ENCODE data around the gene SEMA5A.
A peak's percentile ranks its signal among the peaks of the same experiment; 100 is the strongest.

Gene SEMA5A, protein sequence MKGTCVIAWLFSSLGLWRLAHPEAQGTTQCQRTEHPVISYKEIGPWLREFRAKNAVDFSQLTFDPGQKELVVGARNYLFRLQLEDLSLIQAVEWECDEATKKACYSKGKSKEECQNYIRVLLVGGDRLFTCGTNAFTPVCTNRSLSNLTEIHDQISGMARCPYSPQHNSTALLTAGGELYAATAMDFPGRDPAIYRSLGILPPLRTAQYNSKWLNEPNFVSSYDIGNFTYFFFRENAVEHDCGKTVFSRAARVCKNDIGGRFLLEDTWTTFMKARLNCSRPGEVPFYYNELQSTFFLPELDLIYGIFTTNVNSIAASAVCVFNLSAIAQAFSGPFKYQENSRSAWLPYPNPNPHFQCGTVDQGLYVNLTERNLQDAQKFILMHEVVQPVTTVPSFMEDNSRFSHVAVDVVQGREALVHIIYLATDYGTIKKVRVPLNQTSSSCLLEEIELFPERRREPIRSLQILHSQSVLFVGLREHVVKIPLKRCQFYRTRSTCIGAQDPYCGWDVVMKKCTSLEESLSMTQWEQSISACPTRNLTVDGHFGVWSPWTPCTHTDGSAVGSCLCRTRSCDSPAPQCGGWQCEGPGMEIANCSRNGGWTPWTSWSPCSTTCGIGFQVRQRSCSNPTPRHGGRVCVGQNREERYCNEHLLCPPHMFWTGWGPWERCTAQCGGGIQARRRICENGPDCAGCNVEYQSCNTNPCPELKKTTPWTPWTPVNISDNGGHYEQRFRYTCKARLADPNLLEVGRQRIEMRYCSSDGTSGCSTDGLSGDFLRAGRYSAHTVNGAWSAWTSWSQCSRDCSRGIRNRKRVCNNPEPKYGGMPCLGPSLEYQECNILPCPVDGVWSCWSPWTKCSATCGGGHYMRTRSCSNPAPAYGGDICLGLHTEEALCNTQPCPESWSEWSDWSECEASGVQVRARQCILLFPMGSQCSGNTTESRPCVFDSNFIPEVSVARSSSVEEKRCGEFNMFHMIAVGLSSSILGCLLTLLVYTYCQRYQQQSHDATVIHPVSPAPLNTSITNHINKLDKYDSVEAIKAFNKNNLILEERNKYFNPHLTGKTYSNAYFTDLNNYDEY

DNA sequence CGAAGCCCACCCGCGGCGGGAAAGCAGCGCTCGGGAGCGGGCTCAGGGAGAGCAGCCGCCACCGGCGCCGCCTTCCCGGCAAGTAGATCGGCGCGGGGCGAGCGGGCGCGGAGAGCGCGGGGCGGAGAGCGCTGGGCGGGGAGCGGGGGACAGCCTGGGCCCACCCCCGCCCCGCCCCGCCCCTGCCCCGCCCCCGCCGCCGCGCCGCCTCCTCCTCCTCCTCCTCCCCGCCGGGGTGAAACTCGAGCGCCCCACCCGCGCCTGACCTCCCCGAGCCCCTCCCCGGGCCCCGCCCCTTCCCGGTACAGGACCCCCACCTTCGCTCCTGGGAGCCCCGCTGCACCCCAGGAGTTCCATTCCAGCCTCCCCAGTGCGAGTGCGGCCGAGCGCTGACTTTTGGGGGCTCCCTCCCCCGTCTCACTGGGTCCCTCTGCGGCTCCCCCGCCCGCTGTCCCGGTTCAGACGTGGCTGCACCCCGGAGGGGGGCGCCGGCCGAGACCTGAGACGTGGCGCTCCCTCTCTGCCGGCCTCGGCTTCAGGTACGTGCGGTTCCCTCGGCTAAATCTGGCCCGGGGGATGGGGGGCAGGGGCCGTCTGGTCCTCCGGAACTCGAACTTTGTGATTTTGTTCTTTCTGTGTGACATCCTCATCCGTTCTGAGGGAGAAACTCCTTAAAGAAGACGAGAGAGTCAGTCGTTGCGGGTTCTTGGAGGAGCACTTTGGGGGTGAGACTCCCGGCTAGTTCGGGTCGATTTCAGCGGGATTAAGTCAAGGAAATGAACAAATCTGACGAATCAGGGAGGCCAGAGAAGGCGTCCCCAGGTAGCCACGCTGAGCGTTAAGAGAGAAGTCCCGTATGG is at the start of gene SEMA5A:
Gene SEMA5A, minus strand, starts transcription at position 84 of the 860 bp plus-strand sequence. CDS start 166,129 bp downstream, outside the sequence.
- DNase-seq = peak in 40 of 58 donors; percentile 13 to 76 (median 52)

- no peak for DNase-seq
Observed at GRCh38 chr5:9594913-9595312, 49.0 kb upstream of the SEMA5A start.

GRCh38 chr5:9589049-9589835 is 43.4 kb upstream of the SEMA5A start:
- peak in 2 of 58 donors; percentile 3 to 31 for DNase-seq

DNA sequence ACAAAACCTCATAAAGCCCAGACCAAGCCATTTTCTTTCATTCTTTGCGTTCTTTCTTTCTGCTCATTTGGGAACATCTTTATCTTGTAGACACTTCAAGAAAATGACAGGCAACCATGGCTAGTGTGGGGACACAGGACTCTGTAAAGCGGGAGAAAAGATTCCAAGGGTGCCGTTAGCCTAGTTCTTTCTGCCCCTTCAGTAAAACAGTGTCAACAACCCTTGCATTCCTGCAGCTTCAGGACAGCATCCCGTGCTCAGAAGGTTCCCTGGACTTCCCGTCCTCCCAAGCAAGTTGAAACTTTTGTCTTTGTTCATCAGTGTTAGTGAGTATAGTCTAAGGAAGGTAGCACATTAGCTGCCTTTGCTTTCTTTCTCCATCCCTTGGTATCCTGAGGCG is 42.4 kb upstream of the SEMA5A start:
- no peak for DNase-seq

- DNase-seq = no peak
Observed at GRCh38 chr5:9587135-9587534, 41.3 kb upstream of the SEMA5A start.

- no peak for DNase-seq
Observed at GRCh38 chr5:9582406-9582805, 36.5 kb upstream of the SEMA5A start.

DNA sequence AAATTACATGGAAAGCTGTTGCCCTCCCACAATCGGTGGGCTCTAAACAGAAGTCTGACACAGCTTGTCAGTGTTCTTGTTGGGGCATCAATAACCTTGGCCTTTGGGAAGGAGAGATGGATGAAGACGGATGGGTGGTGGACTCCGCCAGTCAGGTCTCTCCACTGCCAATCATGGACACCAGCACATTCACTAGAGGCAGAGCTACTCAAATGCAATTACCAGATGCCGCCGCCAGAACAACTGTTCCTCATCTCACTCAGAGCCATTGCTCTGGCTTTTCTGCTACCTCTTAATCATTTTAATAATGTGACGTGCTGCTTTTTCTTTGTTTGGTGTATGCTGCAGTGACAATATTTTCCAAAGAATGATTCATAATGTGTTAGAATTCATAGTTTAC is 27.9 kb upstream of the SEMA5A start:
- DNase-seq = no peak

DNA sequence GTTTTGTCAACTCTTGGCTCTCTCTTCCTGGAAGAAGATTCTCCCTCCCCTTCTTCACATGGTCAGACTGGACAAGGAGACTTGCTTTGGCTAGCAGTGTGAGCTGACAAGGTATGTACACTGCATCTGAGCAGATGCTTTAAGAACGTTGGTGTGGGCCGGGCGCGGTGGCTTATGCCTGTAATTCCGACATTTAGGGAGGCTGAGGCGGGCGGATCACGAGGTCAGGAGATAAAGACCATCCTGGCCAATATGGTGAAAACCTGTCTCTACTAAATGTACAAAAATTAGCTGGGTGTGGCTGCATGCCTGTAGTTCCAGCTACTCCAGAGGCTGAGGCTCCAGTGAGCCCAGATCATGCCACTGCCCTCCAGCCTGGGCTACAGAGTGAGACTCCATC is 26.4 kb upstream of the SEMA5A start:
- DNase-seq = no peak

- no peak for DNase-seq
Observed at GRCh38 chr5:9570876-9571275, 25.0 kb upstream of the SEMA5A start.

DNA sequence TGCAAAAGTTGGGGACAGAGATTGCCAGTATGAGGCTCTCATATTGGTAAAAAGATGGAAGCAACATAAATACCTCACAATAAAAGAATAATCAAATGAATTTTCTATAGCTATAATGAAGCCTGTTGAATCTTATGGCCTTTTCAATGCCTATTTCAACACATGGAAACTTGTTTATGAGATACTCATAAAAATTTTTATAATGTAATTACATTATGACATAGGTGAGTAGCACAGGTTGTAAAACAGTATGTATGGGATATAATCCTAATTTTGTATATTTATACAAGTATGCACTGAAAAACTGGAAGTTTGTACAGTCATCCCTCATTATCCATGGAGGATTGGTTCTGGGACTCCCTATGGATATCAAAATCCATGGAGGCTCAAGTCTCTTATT is 21.2 kb upstream of the SEMA5A start:
- no peak for DNase-seq

GRCh38 chr5:9564752-9565151 is 18.9 kb upstream of the SEMA5A start:
- no peak for DNase-seq

DNA sequence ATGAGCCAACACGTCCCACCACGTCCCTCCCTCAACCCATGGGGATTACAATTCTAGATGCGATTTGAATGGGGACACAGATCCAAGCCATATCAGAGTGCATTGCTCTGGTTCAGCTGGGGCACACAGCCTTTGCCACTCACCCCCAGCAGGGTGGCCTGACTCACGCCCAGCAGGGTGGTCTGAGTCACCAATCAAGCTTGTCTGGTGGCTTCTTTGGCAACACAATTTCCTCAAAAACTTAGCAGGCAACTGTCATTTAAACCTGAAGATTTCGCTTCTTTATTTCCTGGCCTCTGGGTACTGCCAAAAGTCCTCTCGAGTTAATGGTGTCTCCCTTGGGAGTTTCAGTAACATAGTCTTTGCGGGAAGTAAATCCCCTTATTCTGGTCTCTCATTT is 16.3 kb upstream of the SEMA5A start:
- no peak for DNase-seq

DNA sequence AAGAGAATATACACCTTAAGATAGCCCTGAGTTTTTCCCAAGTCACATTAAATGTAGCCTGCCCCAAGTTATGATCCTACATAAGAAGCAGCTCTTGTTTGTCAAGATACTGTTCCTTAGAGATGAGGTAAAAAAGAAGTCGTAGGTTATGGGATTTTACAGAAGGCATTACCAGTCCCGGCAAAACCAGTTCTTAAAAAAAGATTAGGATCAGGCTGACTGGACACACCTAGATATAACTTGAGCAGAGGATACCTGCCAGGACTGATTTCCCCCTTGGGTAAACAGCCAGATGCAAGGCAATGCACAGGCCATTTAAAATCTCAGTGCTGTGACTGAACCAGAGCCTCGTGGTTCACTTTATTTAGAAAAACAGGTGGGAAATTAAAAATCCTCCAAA is 14.1 kb upstream of the SEMA5A start:
- DNase-seq = no peak

GRCh38 chr5:9558319-9558965 is 12.6 kb upstream of the SEMA5A start:
- DNase-seq = no peak

DNA sequence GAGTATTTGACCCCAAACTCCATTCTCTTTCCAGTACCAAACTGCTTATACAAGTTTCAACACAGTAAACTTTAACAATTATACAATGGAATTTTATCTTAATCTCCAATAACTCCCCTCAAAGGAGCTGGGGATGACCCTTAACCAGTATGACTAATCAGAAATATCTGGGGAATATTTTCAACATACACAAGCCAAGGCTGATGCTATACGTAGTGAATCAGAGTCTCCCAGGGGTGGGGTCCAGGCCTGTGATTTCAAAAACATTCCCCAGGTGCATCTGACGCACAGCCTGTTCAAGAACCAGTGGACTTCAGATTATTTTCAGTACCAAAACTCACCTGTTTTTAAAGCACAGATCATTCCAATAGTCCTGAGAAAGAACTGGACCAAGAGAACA is 11.8 kb upstream of the SEMA5A start:
- DNase-seq = no peak

DNA sequence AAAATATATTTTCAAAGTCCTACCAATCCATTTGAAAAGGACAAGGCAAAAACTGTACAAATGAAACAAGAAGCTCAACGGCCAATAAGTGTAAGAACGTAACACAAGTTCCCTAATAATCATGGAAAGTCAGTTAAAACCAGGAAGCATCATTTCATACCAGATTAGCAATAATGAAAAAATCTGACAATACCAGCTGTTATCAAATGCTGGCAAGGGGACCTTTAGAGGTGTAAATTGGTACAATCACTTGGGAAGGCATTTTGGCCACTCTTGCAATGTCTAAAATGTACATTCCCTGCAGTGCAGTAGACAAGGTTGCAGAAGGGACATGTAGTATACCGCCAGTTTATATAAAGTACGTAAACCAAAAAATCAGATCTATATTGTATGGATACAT is 10.1 kb upstream of the SEMA5A start:
- no peak for DNase-seq

- DNase-seq = no peak
Observed at GRCh38 chr5:9554122-9554521, 8.2 kb upstream of the SEMA5A start.

DNA sequence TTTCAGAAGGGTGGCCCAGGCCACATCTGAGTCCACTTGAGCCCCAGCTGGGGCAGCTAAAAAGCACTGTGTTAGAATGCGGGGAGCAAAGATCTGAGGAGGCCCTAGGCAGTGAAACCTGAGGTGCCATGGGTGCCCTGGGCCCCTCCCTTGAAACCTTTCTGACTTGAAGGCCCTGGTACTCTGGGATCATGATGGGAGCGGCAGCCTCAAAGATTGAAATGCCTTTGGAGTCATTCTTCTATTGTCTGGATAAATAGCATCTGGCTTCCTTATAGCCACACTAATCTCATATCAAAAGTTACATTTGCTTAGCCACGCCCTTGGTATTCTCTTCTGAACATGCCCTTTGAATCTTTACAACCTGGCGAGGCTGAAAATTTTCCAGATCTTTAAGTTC is 7.7 kb upstream of the SEMA5A start:
- DNase-seq = no peak
